HG03558 (cell line): ENCODE data around the gene TADA2A.

ENCODE experiments used
- ATAC-seq: cut with Tn5 transposase; IDR thresholded peaks from one replicate; pipeline ENCODE4 v1.9.1; 2021; ENCODE audit warnings: moderate number of reproducible peaks; ENCODE audit not compliant: unreplicated experiment; ENCODE audit errors: extremely low read depth

The TADA2A gene

GRCh38 chr17:37517881-37518280 is 111.2 kb downstream of the TADA2A start:
- no peak for ATAC-seq

GRCh38 chr17:37518826-37519225 is 112.1 kb downstream of the TADA2A start:
- ATAC-seq: no peak

GRCh38 chr17:37519251-37519985 is 112.7 kb downstream of the TADA2A start:
- no peak for ATAC-seq

GRCh38 chr17:37520174-37520573 is 113.5 kb downstream of the TADA2A start:
- no peak for ATAC-seq

GRCh38 chr17:37521821-37522220 is 115.1 kb downstream of the TADA2A start:
- ATAC-seq: no peak

GRCh38 chr17:37523715-37524219 is 117.1 kb downstream of the TADA2A start:
- no peak for ATAC-seq

GRCh38 chr17:37527249-37527851 is 120.7 kb downstream of the TADA2A start:
- no peak for ATAC-seq
